ENCODE results near the gene TMEM43.

GRCh38 chr3:14147617-14148016 is 22.8 kb downstream of the TMEM43 start:
- TF ChIP-seq CTCF (IDR thresholded peaks at IDR 0.05; ENCODE audit: control extremely low read depth in 1 of 3, insufficient read depth in 1 of 3, low read depth in 1 of 3, low read length in 3 of 3) (no peak), TEAD4 (IDR thresholded peaks at IDR 0.05; ENCODE audit: low read depth, low read length) (no peak), ZNF274 (IDR thresholded peaks at IDR 0.05; ENCODE audit: borderline replicate concordance, extremely low read depth, low read length) (no peak), YY1 (IDR thresholded peaks at IDR 0.05; ENCODE audit: low read depth, low read length) (no peak), RAD21 (IDR thresholded peaks at IDR 0.05 in 1 of 2, conservative IDR thresholded peaks at IDR 0.05 in 1 of 2; ENCODE audit: low read depth in 2 of 2, low read length in 2 of 2) (no peak), MAX (IDR thresholded peaks at IDR 0.05) (no peak), SIN3A (conservative IDR thresholded peaks at IDR 0.05 in 1 of 2, IDR thresholded peaks at IDR 0.05 in 1 of 2; ENCODE audit: low read depth in 1 of 2, low read length in 2 of 2) (no peak), FOSL1 (IDR thresholded peaks at IDR 0.05; ENCODE audit: insufficient read depth, low read depth, low read length) (no peak), CREB1 (IDR thresholded peaks at IDR 0.05) (no peak), JUND (IDR thresholded peaks at IDR 0.05; ENCODE audit: low read length) (no peak)
